ENCODE measurements around the gene ARHGDIG. TPM values are rescaled to one million over a fixed set of nuclear protein-coding genes. Genes with fewer than 3 reads are reported as not detected.
"Not testable (repeated sequence)": the region's sequence is repeated elsewhere in the genome, so short reads cannot be mapped to it uniquely, and the experiment has no call there.

Gene ARHGDIG
- 18.3 TPM for total RNA-seq (ENCODE audit: insufficient read depth, low replicate concordance)

GRCh38 chr16:280552-280951, at the start of gene ARHGDIG:
Gene ARHGDIG (plus strand): TSS chr16:280591. CDS start chr16:280681, 90 bp downstream.
- DNase-seq (ENCODE audit: low spot score): no peak

- no peak for DNase-seq (ENCODE audit: low spot score)
Observed at GRCh38 chr16:230949-231348, 49.4 kb upstream of the ARHGDIG start.

- peak; percentile 95 for DNase-seq (ENCODE audit: low spot score)
Observed at GRCh38 chr16:234468-235305, 45.7 kb upstream of the ARHGDIG start, which contains the start of gene FAM234A. Gene FAM234A (plus strand): TSS chr16:234821. CDS start chr16:254414, 19,593 bp downstream.

- DNase-seq (ENCODE audit: low spot score): no peak
Observed at GRCh38 chr16:239948-240277, 40.5 kb upstream of the ARHGDIG start.

GRCh38 chr16:240559-240958, 39.8 kb upstream of the ARHGDIG start:
- DNase-seq (ENCODE audit: low spot score): no peak

- no peak for DNase-seq (ENCODE audit: low spot score)
Observed at GRCh38 chr16:242281-242680, 38.1 kb upstream of the ARHGDIG start.

GRCh38 chr16:243348-243747, 37.0 kb upstream of the ARHGDIG start:
- no peak for DNase-seq (ENCODE audit: low spot score)

- no peak for DNase-seq (ENCODE audit: low spot score)
Observed at GRCh38 chr16:245105-245504, 35.3 kb upstream of the ARHGDIG start.

GRCh38 chr16:247027-247426, 33.4 kb upstream of the ARHGDIG start:
- no peak for DNase-seq (ENCODE audit: low spot score)

- peak; percentile 33 for DNase-seq (ENCODE audit: low spot score)
Observed at GRCh38 chr16:249431-249830, 31.0 kb upstream of the ARHGDIG start.

- DNase-seq (ENCODE audit: low spot score): peak; percentile 66
Observed at GRCh38 chr16:252366-253337, 27.7 kb upstream of the ARHGDIG start.

- DNase-seq (ENCODE audit: low spot score): no peak
Observed at GRCh38 chr16:253833-254232, 26.6 kb upstream of the ARHGDIG start.

- no peak for DNase-seq (ENCODE audit: low spot score)
Observed at GRCh38 chr16:254461-254860, 25.9 kb upstream of the ARHGDIG start.

GRCh38 chr16:255183-255582, 25.2 kb upstream of the ARHGDIG start:
- DNase-seq (ENCODE audit: low spot score): no peak

GRCh38 chr16:258091-258490, 22.3 kb upstream of the ARHGDIG start:
- DNase-seq (ENCODE audit: low spot score): not testable (repeated sequence)

GRCh38 chr16:259226-259625, 21.2 kb upstream of the ARHGDIG start:
- DNase-seq (ENCODE audit: low spot score): no peak

GRCh38 chr16:259814-260253, 20.6 kb upstream of the ARHGDIG start:
- no peak for DNase-seq (ENCODE audit: low spot score)

- DNase-seq (ENCODE audit: low spot score): no peak
Observed at GRCh38 chr16:260326-260725, 20.1 kb upstream of the ARHGDIG start.

- DNase-seq (ENCODE audit: low spot score): no peak
Observed at GRCh38 chr16:261031-261691, 19.2 kb upstream of the ARHGDIG start.

GRCh38 chr16:262121-262745, 18.2 kb upstream of the ARHGDIG start:
- DNase-seq (ENCODE audit: low spot score): no peak

- no peak for DNase-seq (ENCODE audit: low spot score)
Observed at GRCh38 chr16:263182-263774, 17.1 kb upstream of the ARHGDIG start.

Data from umbilical cord (tissue), 2 donors.